ENCODE data around the gene CRYL1.

GRCh38 chr13:20412691-20413355, 112.8 kb downstream of the CRYL1 start:
- no peak for TF ChIP-seq CTCF (IDR thresholded peaks at IDR 0.05)
- no peak for TF ChIP-seq POLR2A (IDR thresholded peaks at IDR 0.05)
- no peak for TF ChIP-seq POLR2AphosphoS5 (IDR thresholded peaks at IDR 0.05; ENCODE audit: insufficient read depth in 1 of 2, low read depth in 1 of 2)

Measured in vagina (tissue), 2 donors.